ENCODE measurements around the gene COX10. TPM values are rescaled to one million over a fixed set of nuclear protein-coding genes. Genes with fewer than 3 reads are reported as not detected.

COX10 gene
- total and polyA plus RNA-seq, 8 donors, result 7.6 to 40.4 (median 17.0) TPM

DNA sequence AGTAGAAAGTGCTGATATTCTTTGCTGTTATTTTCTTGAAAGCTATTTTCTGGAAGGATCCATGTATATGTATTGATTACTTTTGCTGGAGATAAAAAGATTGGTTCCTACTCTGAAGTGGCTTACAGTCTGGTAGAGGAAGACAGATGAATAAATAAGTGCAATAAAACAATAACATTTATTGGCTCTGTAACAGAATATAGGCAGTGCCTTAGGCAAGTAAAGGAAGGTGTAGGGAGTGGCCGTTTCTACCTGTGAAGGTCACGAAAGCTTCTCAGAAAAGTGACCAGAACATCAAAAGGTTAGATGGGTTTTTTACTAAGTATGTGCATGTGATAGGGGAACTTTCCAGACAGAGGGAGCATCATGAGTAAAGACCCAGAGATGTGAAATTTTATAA is 43.1 kb downstream of the COX10 start:
- H3K9me3 ChIP-seq, result no peaks in the 10 kb centered on the region
- H3K27ac ChIP-seq, result no peak overlapping the region
- no peak overlapping the region for H3K4me3 ChIP-seq
- H3K27me3 ChIP-seq, result no peaks in the 10 kb centered on the region
- 85 to 100% (median 94%) methylated on average over 2 of the region's 2 CpGs for WGBS, 5 donors
- intact Hi-C loops (cut with DNase I; ENCODE audit: low total_unique reads), result no loop called here
- TF ChIP-seq, protein P1, sequence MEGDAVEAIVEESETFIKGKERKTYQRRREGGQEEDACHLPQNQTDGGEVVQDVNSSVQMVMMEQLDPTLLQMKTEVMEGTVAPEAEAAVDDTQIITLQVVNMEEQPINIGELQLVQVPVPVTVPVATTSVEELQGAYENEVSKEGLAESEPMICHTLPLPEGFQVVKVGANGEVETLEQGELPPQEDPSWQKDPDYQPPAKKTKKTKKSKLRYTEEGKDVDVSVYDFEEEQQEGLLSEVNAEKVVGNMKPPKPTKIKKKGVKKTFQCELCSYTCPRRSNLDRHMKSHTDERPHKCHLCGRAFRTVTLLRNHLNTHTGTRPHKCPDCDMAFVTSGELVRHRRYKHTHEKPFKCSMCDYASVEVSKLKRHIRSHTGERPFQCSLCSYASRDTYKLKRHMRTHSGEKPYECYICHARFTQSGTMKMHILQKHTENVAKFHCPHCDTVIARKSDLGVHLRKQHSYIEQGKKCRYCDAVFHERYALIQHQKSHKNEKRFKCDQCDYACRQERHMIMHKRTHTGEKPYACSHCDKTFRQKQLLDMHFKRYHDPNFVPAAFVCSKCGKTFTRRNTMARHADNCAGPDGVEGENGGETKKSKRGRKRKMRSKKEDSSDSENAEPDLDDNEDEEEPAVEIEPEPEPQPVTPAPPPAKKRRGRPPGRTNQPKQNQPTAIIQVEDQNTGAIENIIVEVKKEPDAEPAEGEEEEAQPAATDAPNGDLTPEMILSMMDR (IDR thresholded peaks at IDR 0.05), result no peak
- no peak for TF ChIP-seq EP300 (IDR thresholded peaks at IDR 0.05)
- TF ChIP-seq POLR2AphosphoS5 (IDR thresholded peaks at IDR 0.05), result no peak
- TF ChIP-seq POLR2A (IDR thresholded peaks at IDR 0.05), result no peak
- no peak for DNase-seq
- no peaks in the 10 kb centered on the region for H3K36me3 ChIP-seq
- peaks cover 0 to 9% (median 3%) of the 10 kb centered on the region in 4 donors for H3K4me1 ChIP-seq

GRCh38 chr17:14113137-14113536 is 43.8 kb downstream of the COX10 start:
- H3K27me3 ChIP-seq, result no peaks in the 10 kb centered on the region
- no peaks in the 10 kb centered on the region for H3K9me3 ChIP-seq
- H3K36me3 ChIP-seq, result no peaks in the 10 kb centered on the region
- DNase-seq, result no peak
- H3K4me3 ChIP-seq, result no peak overlapping the region
- intact Hi-C loops (cut with DNase I; ENCODE audit: low total_unique reads), result no loop called here
- TF ChIP-seq, protein P1 (IDR thresholded peaks at IDR 0.05), result no peak
- TF ChIP-seq EP300 (IDR thresholded peaks at IDR 0.05) (no peak), POLR2A (IDR thresholded peaks at IDR 0.05) (no peak), POLR2AphosphoS5 (IDR thresholded peaks at IDR 0.05) (no peak)
- WGBS, 5 donors, result 90 to 97% (median 95%) methylated on average over 1 of the region's 1 CpG
- peaks cover 0 to 6% (median under 1%) of the 10 kb centered on the region in 4 donors for H3K4me1 ChIP-seq
- no peak overlapping the region for H3K27ac ChIP-seq

GRCh38 chr17:14116263-14117024 is 47.1 kb downstream of the COX10 start:
- intact Hi-C loops (cut with DNase I; ENCODE audit: low total_unique reads), result no loop called here
- no peak overlapping the region for H3K27ac ChIP-seq
- H3K4me1 ChIP-seq, result peaks cover 0 to 2% (median 0%) of the 10 kb centered on the region in 4 donors
- TF ChIP-seq, protein P1 (IDR thresholded peaks at IDR 0.05), result no peak
- TF ChIP-seq EP300 (IDR thresholded peaks at IDR 0.05) (no peak), POLR2AphosphoS5 (IDR thresholded peaks at IDR 0.05) (no peak), POLR2A (IDR thresholded peaks at IDR 0.05) (no peak)
- no peak overlapping the region for H3K4me3 ChIP-seq
- H3K36me3 ChIP-seq, result no peaks in the 10 kb centered on the region
- H3K9me3 ChIP-seq, result no peaks in the 10 kb centered on the region
- H3K27me3 ChIP-seq, result no peaks in the 10 kb centered on the region
- 88 to 95% (median 92%) methylated on average over 4 of the region's 4 CpGs for WGBS, 5 donors
- DNase-seq, result no peak

DNA sequence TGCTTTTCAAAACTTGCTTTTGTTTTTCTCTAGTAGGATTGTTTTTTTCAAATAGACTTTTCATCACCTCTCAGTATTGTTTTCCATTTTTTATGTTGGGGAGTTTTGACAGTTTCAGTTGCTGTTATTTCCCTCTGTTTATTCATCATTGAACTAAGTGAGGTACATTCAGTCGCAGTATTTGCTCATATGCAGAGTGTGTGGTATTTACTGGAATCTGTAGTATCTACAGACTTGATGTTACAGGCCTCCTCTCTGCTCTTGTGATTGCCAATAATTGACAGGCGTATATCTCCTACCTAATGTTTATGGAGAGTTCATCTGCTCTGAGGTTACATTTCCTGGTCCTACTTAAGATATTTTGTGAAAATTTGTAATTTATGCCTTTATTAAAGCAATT is 49.6 kb downstream of the COX10 start:
- no peaks in the 10 kb centered on the region for H3K4me1 ChIP-seq
- H3K27ac ChIP-seq, result no peak overlapping the region
- WGBS, 5 donors, result 89 to 95% (median 91%) methylated on average over 2 of the region's 2 CpGs
- DNase-seq, result no peak
- intact Hi-C loops (cut with DNase I; ENCODE audit: low total_unique reads), result no loop called here
- TF ChIP-seq EP300 (IDR thresholded peaks at IDR 0.05) (no peak), POLR2A (IDR thresholded peaks at IDR 0.05) (no peak), POLR2AphosphoS5 (IDR thresholded peaks at IDR 0.05) (no peak)
- TF ChIP-seq, protein P1 (IDR thresholded peaks at IDR 0.05), result no peak
- no peak overlapping the region for H3K4me3 ChIP-seq
- H3K36me3 ChIP-seq, result no peaks in the 10 kb centered on the region
- H3K9me3 ChIP-seq, result no peaks in the 10 kb centered on the region
- no peaks in the 10 kb centered on the region for H3K27me3 ChIP-seq
